H1 (cell line): ENCODE measurements around the gene SH3BGRL. TPM values are rescaled to one million over a fixed set of nuclear protein-coding genes. Genes with fewer than 3 reads are reported as not detected.

Source experiments
- CTCF ChIA-PET: fragments of 300-600 bp; sonication (Branson Sonifier 250); formaldehyde crosslinking; loops from one replicate; lab custom pipeline; 2021; ENCODE audit not compliant: partially characterized antibody; lab: Charles Lee
- POLR2A ChIA-PET: fragments of 300-600 bp; sonication (Branson Sonifier 250); formaldehyde crosslinking; loops from one replicate; lab custom pipeline; 2021; ENCODE audit warnings: inconsistent platforms; ENCODE audit not compliant: partially characterized antibody; lab: Charles Lee
- DNase-seq, 2 experiments: peaks; one replicate each; pipeline versions ENCODE4 v3.0.0 to v3.0.0-alpha.2; 2010 to 2022; ENCODE audit warnings: low spot score in 2 of 2, low read depth in 1 of 2, mixed read lengths in 1 of 2
- FAIRE-seq: peaks from 2 replicates; lab custom pipeline; 2011; peaks lifted over from hg19 to GRCh38; lab: Jason Lieb, UNC
- H2AFZ ChIP-seq: 2 replicates; pipeline ENCODE4 v1.8.1; 2012; ENCODE audit warnings: low read length, inconsistent platforms
- H2AK5ac ChIP-seq: 2 replicates; pipeline ENCODE4 v1.6.1; 2013; ENCODE audit warnings: low read depth, low read length
- H2BK120ac ChIP-seq: replicated peaks from 2 replicates; pipeline ENCODE3; 2013; ENCODE audit warnings: low read depth, low read length, inconsistent platforms
- H2BK12ac ChIP-seq: 2 replicates; pipeline ENCODE4 v1.6.1; 2013; ENCODE audit warnings: low read depth, low read length
- H2BK15ac ChIP-seq: 2 replicates; pipeline ENCODE4 v1.6.1; 2013; ENCODE audit warnings: low read length
- H2BK20ac ChIP-seq: 2 replicates; pipeline ENCODE4 v1.6.1; 2013; ENCODE audit warnings: low read length
- H2BK5ac ChIP-seq: 2 replicates; pipeline ENCODE4 v1.6.1; 2013; ENCODE audit warnings: low read depth, low read length
- H3K14ac ChIP-seq: 2 replicates; pipeline ENCODE4 v1.6.1; 2013; ENCODE audit warnings: inconsistent platforms; ENCODE audit not compliant: insufficient read length
- H3K18ac ChIP-seq: 2 replicates; pipeline ENCODE4 v1.6.1; 2013; ENCODE audit warnings: low read length; ENCODE audit errors: extremely low read depth
- H3K23ac ChIP-seq: 2 replicates; pipeline ENCODE4 v1.6.1; 2013; ENCODE audit warnings: inconsistent platforms; ENCODE audit not compliant: insufficient read length
- H3K23me2 ChIP-seq: 2 replicates; pipeline ENCODE4 v1.6.1; 2013; ENCODE audit warnings: low read depth, low read length
- H3K27ac ChIP-seq: 2 replicates; pipeline ENCODE4 v1.6.1; 2011; ENCODE audit warnings: low read depth, low read length, inconsistent platforms
- H3K27me3 ChIP-seq, 4 experiments: replicated peaks in 1 of 4; 1 replicate in 1 of 4; 2 replicates in 3 of 4; pipeline versions ENCODE4 v1.6.1 to v1.8.1; 2011 to 2013; ENCODE audit warnings: low read length in 3 of 4, mild to moderate bottlenecking in 3 of 4, inconsistent platforms in 2 of 4, mixed read lengths in 2 of 4, moderate library complexity in 1 of 4; ENCODE audit not compliant: control insufficient read depth in 3 of 4, insufficient read depth in 3 of 4; ENCODE audit errors: extremely low read depth in 1 of 4
- H3K36me3 ChIP-seq, 4 experiments: 2 replicates each; pipeline versions ENCODE4 v1.6.1 to v1.8.1; 2011 to 2013; ENCODE audit warnings: mild to moderate bottlenecking in 4 of 4, low read length in 3 of 4, moderate library complexity in 2 of 4, control low read depth in 1 of 4, inconsistent platforms in 1 of 4; ENCODE audit not compliant: insufficient read depth in 4 of 4, control insufficient read depth in 2 of 4
- H3K4ac ChIP-seq: replicated peaks from 2 replicates; pipeline ENCODE3; 2013; ENCODE audit warnings: low read length, low read depth, mixed read lengths, inconsistent platforms; ENCODE audit not compliant: insufficient read length
- H3K4me1 ChIP-seq, 4 experiments: replicated peaks in 1 of 4; 1 replicate in 1 of 4; 2 replicates in 3 of 4; pipeline versions ENCODE4 v1.6.1 to v1.8.1; 2011 to 2013; ENCODE audit warnings: low read length in 3 of 4, inconsistent platforms in 2 of 4, mixed read lengths in 1 of 4; ENCODE audit not compliant: insufficient read depth in 4 of 4, control insufficient read depth in 3 of 4
- H3K4me2 ChIP-seq, 2 experiments: 2 replicates each; pipeline versions ENCODE4 v1.6.1 to v1.8.1; 2011 to 2013; ENCODE audit warnings: low read depth in 2 of 2, low read length in 2 of 2, control low read depth in 1 of 2, inconsistent platforms in 1 of 2, mild to moderate bottlenecking in 1 of 2; ENCODE audit not compliant: insufficient read depth in 1 of 2
- H3K4me3 ChIP-seq, 4 experiments: fragments of 200-600, 300-600 bp in 1 of 4; sonication (generic), shearing (Covaris generic), sonication (Bioruptor Twin) in 1 of 4; 2 replicates each; pipeline versions ENCODE4 v1.5.1 to v1.8.1; 2011 to 2016; ENCODE audit warnings: low read length in 4 of 4, low read depth in 3 of 4, control low read depth in 2 of 4, inconsistent platforms in 2 of 4, mild to moderate bottlenecking in 2 of 4, mixed read lengths in 1 of 4, moderate library complexity in 1 of 4; ENCODE audit not compliant: insufficient read depth in 2 of 4; ENCODE audit errors: extremely low read depth in 1 of 4
- H3K56ac ChIP-seq: replicated peaks from 2 replicates; pipeline ENCODE3; 2013; ENCODE audit warnings: low read depth, mild to moderate bottlenecking, mixed read lengths, low read length, inconsistent platforms; ENCODE audit not compliant: insufficient read length
- H3K79me1 ChIP-seq: 2 replicates; pipeline ENCODE4 v1.6.1; 2013; ENCODE audit warnings: low read depth, low read length, control low read depth
- H3K79me2 ChIP-seq, 2 experiments: 2 replicates each; pipeline versions ENCODE4 v1.6.1 to v1.8.1; 2012 to 2013; ENCODE audit warnings: low read length in 2 of 2, mild to moderate bottlenecking in 2 of 2, inconsistent platforms in 1 of 2; ENCODE audit not compliant: insufficient read depth in 2 of 2, control insufficient read depth in 1 of 2
- H3K9ac ChIP-seq, 4 experiments: replicated peaks in 1 of 4; 1 replicate in 1 of 4; 2 replicates in 3 of 4; pipeline versions ENCODE4 v1.6.1 to v1.8.1; 2011 to 2013; ENCODE audit warnings: low read depth in 3 of 4, low read length in 3 of 4, control low read depth in 2 of 4, mild to moderate bottlenecking in 2 of 4, moderate library complexity in 2 of 4, inconsistent platforms in 1 of 4; ENCODE audit errors: extremely low read depth in 1 of 4
- H3K9me3 ChIP-seq, 2 experiments: 2 replicates each; pipeline versions ENCODE4 v1.6.1 to v1.8.1; 2012 to 2013; ENCODE audit warnings: mild to moderate bottlenecking in 2 of 2, moderate library complexity in 2 of 2, control low read depth in 1 of 2, inconsistent platforms in 1 of 2, low read depth in 1 of 2, low read length in 1 of 2, mixed read lengths in 1 of 2; ENCODE audit not compliant: insufficient read depth in 2 of 2
- H4K20me1 ChIP-seq, 2 experiments: replicated peaks in 1 of 2; 2 replicates each; pipeline versions ENCODE3 to v1.8.1; 2011 to 2013; ENCODE audit warnings: inconsistent platforms in 2 of 2, low read length in 2 of 2, mild to moderate bottlenecking in 1 of 2; ENCODE audit not compliant: insufficient read depth in 2 of 2, control insufficient read depth in 1 of 2
- H4K5ac ChIP-seq: 2 replicates; pipeline ENCODE4 v1.6.1; 2013; ENCODE audit warnings: low read length, low read depth, mixed read lengths, inconsistent platforms; ENCODE audit not compliant: insufficient read length
- H4K8ac ChIP-seq: 2 replicates; pipeline ENCODE4 v1.8.0; 2013; ENCODE audit warnings: mild to moderate bottlenecking, moderate library complexity, low read length, inconsistent platforms; ENCODE audit not compliant: insufficient read depth; ENCODE audit errors: extremely low read depth
- H4K91ac ChIP-seq: replicated peaks from 2 replicates; pipeline ENCODE3; 2013; ENCODE audit warnings: low read length, mixed read lengths, inconsistent platforms; ENCODE audit not compliant: insufficient read length
- ASH2L ChIP-seq: fragments of 200-600, 300-600 bp; sonication (generic); IDR thresholded peaks from one replicate; pipeline ENCODE4 v1.7.1; 2017; ENCODE audit warnings: low read length
- CBX8 ChIP-seq: fragments of 300-800, 300-1000 bp; sonication (generic); IDR thresholded peaks from 2 replicates; pipeline ENCODE4 v1.7.1; 2016; ENCODE audit warnings: low read depth, low read length, borderline replicate concordance
- CTBP2 ChIP-seq: IDR thresholded peaks from 2 replicates; pipeline ENCODE4 v1.7.0; 2011; ENCODE audit warnings: borderline replicate concordance, mild to moderate bottlenecking, moderate library complexity, mixed read lengths, low read length; ENCODE audit not compliant: insufficient read depth, insufficient read length
- GABPA ChIP-seq: IDR thresholded peaks from 2 replicates; pipeline ENCODE4 v1.6.1; 2011; ENCODE audit warnings: mild to moderate bottlenecking, low read length, moderate library complexity, borderline replicate concordance; ENCODE audit not compliant: insufficient read depth
- HDAC2 ChIP-seq, 2 experiments: fragments of 300-600 bp in 1 of 2; sonication (generic) in 1 of 2; IDR thresholded peaks; 2 replicates each; pipeline ENCODE4 v1.6.1; 2011 to 2012; ENCODE audit warnings: low read depth in 2 of 2, low read length in 2 of 2, mild to moderate bottlenecking in 2 of 2, moderate library complexity in 2 of 2, borderline replicate concordance in 1 of 2, inconsistent platforms in 1 of 2
- POLR2A ChIP-seq, 2 experiments: IDR thresholded peaks; 1 replicate in 1 of 2; 2 replicates in 1 of 2; pipeline ENCODE4 v1.6.1; 2011; ENCODE audit warnings: low read depth in 2 of 2, low read length in 2 of 2, mild to moderate bottlenecking in 2 of 2; ENCODE audit errors: control extremely low read depth in 1 of 2
- TAF1 ChIP-seq: IDR thresholded peaks from 2 replicates; pipeline ENCODE4 v1.6.1; 2011; ENCODE audit warnings: mild to moderate bottlenecking, low read depth, low read length
- TAF7 ChIP-seq: optimal IDR thresholded peaks from 2 replicates; pipeline ENCODE3; 2011; ENCODE audit warnings: low read depth, mild to moderate bottlenecking, inconsistent platforms, low read length, moderate library complexity, borderline replicate concordance
- TBP ChIP-seq: IDR thresholded peaks from 2 replicates; pipeline ENCODE4 v1.6.1; 2011; ENCODE audit warnings: low read depth, low read length, improper control_type of control experiment
- YY1 ChIP-seq: IDR thresholded peaks from 2 replicates; pipeline ENCODE4 v1.6.1; 2011; ENCODE audit warnings: low read depth, mild to moderate bottlenecking, low read length
- WGBS, 2 experiments: shearing (Covaris generic) in 1 of 2; methylation state at CpG; one replicate each; pipeline versions ENCODE4 v1.1.6 to v1.1.7; 2013 to 2015; ENCODE audit warnings: low lambda C conversion rate in 2 of 2, mixed read lengths in 2 of 2, inconsistent platforms in 1 of 2, low coverage in 1 of 2, missing lambda C conversion rate in 1 of 2; ENCODE audit not compliant: insufficient replicate concordance in 2 of 2, insufficient coverage in 1 of 2, insufficient read length in 1 of 2; ENCODE audit errors: extremely low coverage in 1 of 2, missing lambda C conversion rate in 1 of 2; 5-methylcytosine and 5-hydroxymethylcytosine counted together
- polyA plus RNA-seq, 7 experiments: library from polyadenylated mRNA; depleted of rRNA in 3 of 7; stranded (reverse) in 5 of 7; unstranded in 2 of 7; fragments of >200 nt in 5 of 7; fragments of 200-250 nt in 2 of 7; gene quantifications; 1 replicate in 5 of 7; 2 replicates in 1 of 7; 4 replicates in 1 of 7; pipeline versions ENCODE4 v1.2.1 to v1.2.3, GENCODE V29; 2011 to 2013; ENCODE audit warnings: missing spikeins in 2 of 7, mixed read lengths in 2 of 7
- total RNA-seq: library from RNA; stranded (reverse); fragmentation: NEBNext Ultra II Directional; extraction: Animal tissue kit (Norgen Biotek cat#: 25700); gene quantifications from 2 replicates; pipeline ENCODE4 v1.2.1, GENCODE V29; 2021
- TF ChIP-seq, protein P1 (sequence below): IDR thresholded peaks from 2 replicates; pipeline ENCODE4 v1.6.1; 2011; ENCODE audit warnings: low read depth, mild to moderate bottlenecking, low read length; ENCODE audit not compliant: insufficient read depth
- TF ChIP-seq, protein P2 (sequence below): IDR thresholded peaks from 2 replicates; pipeline ENCODE4 v1.6.1; 2012; ENCODE audit warnings: low read length, inconsistent platforms

The SH3BGRL gene
- total and polyA plus RNA-seq, 2 of the 8 experiments (the other 6 are each of a cell fraction or from before 2014, with no cell fraction given) = 36.3 to 49.6 TPM

DNA sequence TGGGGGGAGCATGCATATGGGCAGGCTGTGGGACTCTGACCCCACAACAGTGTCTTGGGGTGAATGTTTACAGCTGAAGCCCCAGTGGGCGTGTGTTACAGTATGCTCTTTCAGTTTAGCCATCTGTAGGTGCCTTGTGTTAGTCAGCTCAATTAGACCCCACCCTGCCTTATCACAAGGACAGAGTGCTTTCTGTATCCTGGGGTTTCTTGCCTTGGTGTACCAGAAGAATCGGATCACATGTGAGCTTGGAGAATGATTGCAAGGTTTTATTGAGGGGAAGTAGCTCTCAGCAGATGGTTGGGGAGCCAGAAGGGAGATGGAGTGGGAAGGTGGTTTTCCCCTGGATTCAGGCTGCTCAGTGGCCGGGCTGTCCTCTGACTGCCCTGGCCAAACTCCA is 27.3 kb downstream of the SH3BGRL start:
- no peak for FAIRE-seq
- CTCF ChIA-PET = interaction anchor here (1.2 kb wide), 1 partner anchor 51 kb away, joined by 3 read pairs; no protein-coding TSS in a partner anchor
- TF ChIP-seq HDAC2 (IDR thresholded peaks at IDR 0.05; ENCODE audit: borderline replicate concordance in 1 of 2, low read depth in 2 of 2, low read length in 2 of 2) (no peak), ASH2L (no peak), GABPA (no peak), CTBP2 (no peak), YY1 (no peak), CBX8 (no peak), TAF7 (no peak), POLR2A (IDR thresholded peaks at IDR 0.05; ENCODE audit: control extremely low read depth in 1 of 2, low read depth in 2 of 2, low read length in 2 of 2) (no peak), TBP (no peak), TAF1 (no peak)
- TF ChIP-seq, protein P1, sequence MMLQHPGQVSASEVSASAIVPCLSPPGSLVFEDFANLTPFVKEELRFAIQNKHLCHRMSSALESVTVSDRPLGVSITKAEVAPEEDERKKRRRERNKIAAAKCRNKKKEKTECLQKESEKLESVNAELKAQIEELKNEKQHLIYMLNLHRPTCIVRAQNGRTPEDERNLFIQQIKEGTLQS = no peak
- TF ChIP-seq, protein P2, sequence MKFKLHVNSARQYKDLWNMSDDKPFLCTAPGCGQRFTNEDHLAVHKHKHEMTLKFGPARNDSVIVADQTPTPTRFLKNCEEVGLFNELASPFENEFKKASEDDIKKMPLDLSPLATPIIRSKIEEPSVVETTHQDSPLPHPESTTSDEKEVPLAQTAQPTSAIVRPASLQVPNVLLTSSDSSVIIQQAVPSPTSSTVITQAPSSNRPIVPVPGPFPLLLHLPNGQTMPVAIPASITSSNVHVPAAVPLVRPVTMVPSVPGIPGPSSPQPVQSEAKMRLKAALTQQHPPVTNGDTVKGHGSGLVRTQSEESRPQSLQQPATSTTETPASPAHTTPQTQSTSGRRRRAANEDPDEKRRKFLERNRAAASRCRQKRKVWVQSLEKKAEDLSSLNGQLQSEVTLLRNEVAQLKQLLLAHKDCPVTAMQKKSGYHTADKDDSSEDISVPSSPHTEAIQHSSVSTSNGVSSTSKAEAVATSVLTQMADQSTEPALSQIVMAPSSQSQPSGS = no peak

More for the DNA sequence above, 27.3 kb downstream of the SH3BGRL start:
- H2BK5ac ChIP-seq = no peak overlapping the region; the same call in 1 of the 2 replicates
- H4K91ac ChIP-seq = no peak overlapping the region
- H3K36me3 ChIP-seq = no peaks in the 10 kb centered on the region
- H3K9me3 ChIP-seq = no peaks in the 10 kb centered on the region
- no peak overlapping the region for H2BK15ac ChIP-seq
- no peak overlapping the region for H2BK120ac ChIP-seq
- H3K18ac ChIP-seq = no peak overlapping the region
- no peak overlapping the region for H2AFZ ChIP-seq
- POLR2A ChIA-PET = no interaction called here
- H3K56ac ChIP-seq = no peak overlapping the region
- peaks cover 0 to 11% of the 10 kb centered on the region in 2 experiments; a peak in 2 of 4 replicates for H3K79me2 ChIP-seq
- H3K79me1 ChIP-seq = no peaks in the 10 kb centered on the region
- H3K4me1 ChIP-seq = no peaks in the 10 kb centered on the region
- 100% methylated on average over 2 of the region's 3 CpGs; no CpG with 5 or more reads in 1 of the 2 experiments for WGBS, 2 experiments
- H3K4me2 ChIP-seq = no peak overlapping the region
- H3K4me3 ChIP-seq = no peak overlapping the region
- no peak overlapping the region; the same call in 1 of the 2 replicates for H3K27ac ChIP-seq
- H2BK20ac ChIP-seq = no peak overlapping the region
- no peak overlapping the region for H4K5ac ChIP-seq
- H3K4ac ChIP-seq = no peak overlapping the region
- no peak overlapping the region for H3K9ac ChIP-seq
- no peak overlapping the region for H3K14ac ChIP-seq
- no peak for DNase-seq
- H4K20me1 ChIP-seq = no peaks in the 10 kb centered on the region
- no peak overlapping the region for H2AK5ac ChIP-seq
- H3K23me2 ChIP-seq = no peaks in the 10 kb centered on the region
- no peak overlapping the region for H3K23ac ChIP-seq
- no peak overlapping the region for H4K8ac ChIP-seq
- H3K27me3 ChIP-seq = no peaks in the 10 kb centered on the region
- H2BK12ac ChIP-seq = no peak overlapping the region
